Measurements from ENCODE around the gene PLA2G6. TPM values are rescaled to one million over a fixed set of nuclear protein-coding genes. Genes with fewer than 3 reads are reported as not detected.

Gene PLA2G6, protein sequence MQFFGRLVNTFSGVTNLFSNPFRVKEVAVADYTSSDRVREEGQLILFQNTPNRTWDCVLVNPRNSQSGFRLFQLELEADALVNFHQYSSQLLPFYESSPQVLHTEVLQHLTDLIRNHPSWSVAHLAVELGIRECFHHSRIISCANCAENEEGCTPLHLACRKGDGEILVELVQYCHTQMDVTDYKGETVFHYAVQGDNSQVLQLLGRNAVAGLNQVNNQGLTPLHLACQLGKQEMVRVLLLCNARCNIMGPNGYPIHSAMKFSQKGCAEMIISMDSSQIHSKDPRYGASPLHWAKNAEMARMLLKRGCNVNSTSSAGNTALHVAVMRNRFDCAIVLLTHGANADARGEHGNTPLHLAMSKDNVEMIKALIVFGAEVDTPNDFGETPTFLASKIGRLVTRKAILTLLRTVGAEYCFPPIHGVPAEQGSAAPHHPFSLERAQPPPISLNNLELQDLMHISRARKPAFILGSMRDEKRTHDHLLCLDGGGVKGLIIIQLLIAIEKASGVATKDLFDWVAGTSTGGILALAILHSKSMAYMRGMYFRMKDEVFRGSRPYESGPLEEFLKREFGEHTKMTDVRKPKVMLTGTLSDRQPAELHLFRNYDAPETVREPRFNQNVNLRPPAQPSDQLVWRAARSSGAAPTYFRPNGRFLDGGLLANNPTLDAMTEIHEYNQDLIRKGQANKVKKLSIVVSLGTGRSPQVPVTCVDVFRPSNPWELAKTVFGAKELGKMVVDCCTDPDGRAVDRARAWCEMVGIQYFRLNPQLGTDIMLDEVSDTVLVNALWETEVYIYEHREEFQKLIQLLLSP
- 19.4 TPM for polyA plus RNA-seq (2012; ENCODE audit: low read depth, missing spikeins)

DNA sequence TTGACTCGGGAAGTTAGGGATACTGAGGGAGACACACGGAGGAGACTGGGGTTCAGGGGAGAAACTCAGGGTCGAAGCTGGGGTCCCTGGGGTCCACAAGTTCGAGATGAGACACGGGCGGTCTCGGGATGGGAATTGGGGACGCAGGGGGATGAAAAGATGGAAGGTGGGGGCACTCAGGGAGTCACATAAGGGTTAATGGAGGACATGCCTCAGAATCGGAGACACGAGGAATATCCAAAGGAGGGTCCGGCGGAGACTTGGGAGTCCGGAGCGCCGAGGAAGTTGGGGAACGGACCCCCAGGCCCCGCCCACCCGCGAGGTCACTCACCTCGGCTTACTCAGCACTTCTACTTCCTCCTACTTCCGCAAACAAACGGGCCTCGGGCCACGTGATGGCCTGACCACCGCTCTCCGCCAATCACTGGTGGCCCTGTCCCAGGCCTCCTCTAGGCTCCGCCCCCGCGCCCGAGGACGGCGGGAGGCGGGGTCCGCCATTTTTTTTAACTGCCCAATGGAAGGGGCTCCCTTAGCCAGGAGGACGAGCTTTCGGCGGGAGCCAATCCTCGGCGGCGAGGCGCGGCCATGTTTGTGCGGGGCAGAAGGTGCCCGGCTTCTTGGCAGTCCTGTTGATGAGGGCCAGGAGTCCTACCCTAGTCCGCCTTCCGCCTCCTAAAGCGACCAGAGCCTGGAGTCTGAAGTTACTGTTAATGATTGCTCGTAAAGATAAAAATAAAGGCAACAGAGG lies at the start of gene PLA2G6:
TSS of gene PLA2G6 (minus strand) at position 378 of the 748 bp plus-strand sequence. CDS start 12,404 bp downstream, outside the sequence.
- peak; percentile 98 for FAIRE-seq
- DNase-seq (ENCODE audit: insufficient read length, low spot score): peak; percentile 95
- TF ChIP-seq POLR2A (IDR thresholded peaks at IDR 0.05; ENCODE audit: low read depth, low read length) (no peak; the same call in 1 of the 2 replicates), POU2F2 (IDR thresholded peaks at IDR 0.05; ENCODE audit: low read depth, low read length) (0 out of 2 replicates have a peak, but pooled peaks have one; percentile 21), POLR2AphosphoS5 (IDR thresholded peaks at IDR 0.05; ENCODE audit: low read depth, low read length) (no peak)

DNA sequence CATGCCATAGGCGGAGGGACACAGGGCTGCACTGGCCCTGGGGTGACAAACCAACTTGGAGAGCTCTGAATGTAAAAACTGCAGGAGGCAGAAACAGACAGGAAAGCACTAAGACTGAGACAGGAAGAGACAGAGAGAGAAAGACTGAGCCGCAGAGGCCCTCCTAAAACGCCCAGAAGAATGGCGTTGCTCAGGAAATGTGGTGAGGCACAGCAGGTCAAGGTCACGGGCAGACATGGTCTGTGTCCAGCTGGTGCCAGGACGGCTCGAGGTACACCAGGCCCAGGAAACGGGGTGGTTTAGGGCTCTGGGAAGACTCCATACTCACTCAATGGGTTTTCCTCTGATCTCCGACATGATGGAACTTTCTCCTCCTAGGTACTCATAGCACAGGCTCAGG lies 49.3 kb upstream of the PLA2G6 start:
- TF ChIP-seq TAF1 (IDR thresholded peaks at IDR 0.05; ENCODE audit: low read depth, low read length): no peak
- no peak for TF ChIP-seq PAX5 (IDR thresholded peaks at IDR 0.05; ENCODE audit: insufficient read depth, low read length, severe bottlenecking)
- TF ChIP-seq POLR2AphosphoS5 (IDR thresholded peaks at IDR 0.05; ENCODE audit: low read depth, low read length): no peak
- no peak for TF ChIP-seq POLR2A (IDR thresholded peaks at IDR 0.05; ENCODE audit: low read depth, low read length)
- no peak for TF ChIP-seq SPI1 (IDR thresholded peaks at IDR 0.05; ENCODE audit: low read depth, low read length)
- TF ChIP-seq POU2F2 (IDR thresholded peaks at IDR 0.05; ENCODE audit: low read depth, low read length): no peak

DNA sequence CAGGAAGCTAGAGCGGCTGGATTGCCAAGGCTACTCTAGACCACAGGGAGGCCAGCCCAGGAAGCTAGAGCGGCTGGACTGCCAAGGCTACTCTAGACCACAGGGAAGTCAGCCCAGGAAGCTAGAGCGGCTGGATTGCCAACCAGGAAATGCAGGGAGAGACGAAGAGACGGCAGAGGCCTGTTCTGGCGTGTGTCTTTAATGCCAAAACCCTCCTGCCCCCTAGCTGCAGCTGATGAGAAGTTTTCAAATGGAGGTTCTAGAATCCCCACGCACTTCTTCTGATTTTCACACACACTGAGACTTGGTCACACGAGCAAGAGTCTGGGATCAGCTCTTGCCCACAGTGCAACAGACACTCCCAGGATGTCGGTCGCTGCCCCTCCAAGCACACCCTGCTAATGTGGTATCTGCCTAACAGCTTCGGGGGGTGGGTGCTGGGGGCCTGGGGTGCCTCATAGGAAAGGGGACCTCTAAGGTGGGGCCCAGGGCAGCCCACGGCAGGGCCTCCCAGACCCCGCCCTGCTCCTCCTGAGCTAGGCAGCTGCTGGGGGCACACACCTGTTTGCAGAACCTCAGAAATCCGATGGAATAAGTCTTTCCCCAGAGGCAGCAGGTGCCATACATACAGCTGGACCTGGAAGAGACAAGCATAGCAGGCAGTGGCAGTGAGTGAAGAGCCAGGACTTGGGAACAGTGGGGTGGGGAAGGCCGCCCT lies 48.6 kb upstream of the PLA2G6 start:
- DNase-seq (ENCODE audit: insufficient read length, low spot score): peak; percentile 69
- peak; percentile 75 for FAIRE-seq

More for the DNA sequence above, 49.3 kb upstream of the PLA2G6 start:
- no peak for FAIRE-seq
- DNase-seq (ENCODE audit: insufficient read length, low spot score): no peak

DNA sequence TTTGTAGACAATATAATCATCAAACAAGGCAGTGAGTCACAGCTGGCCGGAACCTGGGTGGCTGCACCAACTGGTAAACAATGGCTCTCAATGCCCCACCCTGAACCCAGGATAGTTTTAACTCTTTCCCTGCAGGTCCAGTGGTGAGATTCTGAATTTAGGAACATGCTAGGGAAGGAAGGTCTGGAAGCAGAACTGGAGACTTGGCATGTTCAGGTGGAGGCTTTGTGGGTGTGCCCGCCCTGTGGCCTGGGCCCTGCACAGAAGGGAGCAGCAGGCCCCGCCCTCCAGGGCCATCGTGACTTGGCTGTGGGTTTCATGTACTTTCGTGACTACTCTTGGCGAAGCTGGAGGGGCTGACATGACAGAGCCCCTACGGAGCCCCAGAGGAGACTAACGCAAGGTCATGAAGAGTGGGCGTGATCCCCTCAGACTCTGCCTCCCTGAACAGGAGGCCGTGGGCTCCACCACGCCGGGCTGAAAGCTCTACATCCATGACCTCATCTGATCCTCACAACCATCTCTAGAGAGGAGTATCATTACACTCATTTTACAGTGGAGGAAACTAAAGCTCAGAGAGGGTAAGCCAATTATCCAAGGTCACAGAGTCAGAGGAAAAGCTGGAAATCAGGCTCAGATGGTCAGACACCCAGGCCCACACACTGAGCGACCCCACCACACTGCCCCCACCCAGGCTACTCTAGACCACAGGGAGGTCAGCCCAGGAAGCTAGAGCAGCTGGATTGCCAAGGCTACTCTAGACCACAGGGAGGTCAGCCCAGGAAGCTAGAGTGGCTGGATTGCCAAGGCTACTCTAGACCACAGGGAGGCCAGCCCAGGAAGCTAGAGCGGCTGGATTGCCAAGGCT lies 47.5 kb upstream of the PLA2G6 start:
- TF ChIP-seq POU2F2 (IDR thresholded peaks at IDR 0.05; ENCODE audit: low read depth, low read length) (0 out of 2 replicates have a peak, but pooled peaks have one; percentile 13), POLR2A (IDR thresholded peaks at IDR 0.05; ENCODE audit: low read depth, low read length) (no peak)
- no peak for DNase-seq (ENCODE audit: insufficient read length, low spot score)
- no peak for FAIRE-seq

More for the DNA sequence above, 48.6 kb upstream of the PLA2G6 start:
- TF ChIP-seq PAX5 (IDR thresholded peaks at IDR 0.05; ENCODE audit: insufficient read depth, low read length, severe bottlenecking) (no peak), POLR2A (IDR thresholded peaks at IDR 0.05; ENCODE audit: low read depth, low read length) (no peak), TAF1 (IDR thresholded peaks at IDR 0.05; ENCODE audit: low read depth, low read length) (no peak), POU2F2 (IDR thresholded peaks at IDR 0.05; ENCODE audit: low read depth, low read length) (no peak), POLR2AphosphoS5 (IDR thresholded peaks at IDR 0.05; ENCODE audit: low read depth, low read length) (no peak), SPI1 (IDR thresholded peaks at IDR 0.05; ENCODE audit: low read depth, low read length) (no peak)

DNA sequence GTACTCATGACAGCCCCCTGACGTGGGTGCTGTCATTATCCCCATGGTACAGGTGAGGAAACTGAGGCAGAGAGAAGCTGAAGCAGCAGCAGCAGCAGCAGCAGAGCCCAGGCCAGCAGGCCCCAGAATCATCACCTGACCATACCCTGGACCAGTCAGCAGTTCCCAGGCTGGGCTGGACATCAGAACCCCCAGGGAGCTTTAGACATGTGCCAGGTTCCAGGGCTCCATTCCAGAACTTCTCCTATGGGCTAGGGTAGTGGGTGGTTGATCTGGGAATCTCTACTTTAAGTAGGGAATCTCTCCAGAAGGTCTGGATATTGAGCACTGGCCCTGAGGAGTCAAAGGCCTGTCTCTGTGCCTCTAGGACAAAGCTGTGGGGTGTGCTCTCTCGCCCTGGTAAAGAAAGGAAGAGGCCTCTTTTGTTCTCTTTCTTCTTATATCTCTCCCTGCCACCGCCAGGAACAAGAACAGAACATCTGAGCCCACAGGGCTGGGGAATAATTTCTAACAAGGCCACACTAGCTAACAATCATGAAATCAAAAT lies 46.8 kb upstream of the PLA2G6 start:
- FAIRE-seq (no peak), DNase-seq (ENCODE audit: insufficient read length, low spot score) (no peak)

DNA sequence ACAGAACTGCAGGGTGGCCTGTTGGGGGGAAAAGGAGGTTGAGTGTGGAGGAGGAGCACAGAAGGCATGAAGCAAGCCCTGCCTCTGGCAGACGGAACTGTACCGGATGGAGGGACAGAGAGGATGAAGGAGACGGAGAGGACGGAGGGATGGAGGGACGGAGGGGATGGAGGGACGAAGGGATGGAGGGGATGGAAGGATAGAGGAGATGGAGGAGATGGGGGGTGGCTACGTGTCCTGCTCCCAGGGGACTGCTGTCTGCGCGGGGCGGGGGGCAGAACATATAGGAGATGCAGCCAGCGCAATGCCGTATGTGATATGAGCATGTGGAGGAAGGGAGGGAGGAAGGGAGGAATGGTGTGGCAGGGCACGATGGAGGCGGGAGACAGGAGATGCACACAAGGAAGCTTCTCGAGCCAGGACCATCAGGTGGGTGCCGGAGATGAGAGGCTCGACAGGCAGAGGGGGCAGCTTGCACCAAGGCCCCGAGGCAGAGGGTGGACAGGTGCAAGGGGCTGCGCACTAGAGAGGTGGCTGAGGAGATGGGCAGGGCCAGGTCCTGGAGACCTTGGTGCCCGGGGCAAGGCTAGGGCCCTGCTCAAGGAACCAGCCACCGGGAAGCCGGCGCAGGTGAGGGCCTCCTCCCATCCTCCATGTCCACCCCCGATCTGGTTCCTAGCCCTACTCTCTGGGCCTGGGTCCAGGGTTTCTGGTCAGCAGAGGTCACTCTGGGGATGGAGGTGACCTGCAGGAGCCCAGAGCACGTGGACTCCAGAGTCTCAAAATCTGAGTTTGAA lies 45.4 kb upstream of the PLA2G6 start:
- no peak for FAIRE-seq
- TF ChIP-seq SPI1 (IDR thresholded peaks at IDR 0.05; ENCODE audit: low read depth, low read length): no peak
- TF ChIP-seq POU2F2 (IDR thresholded peaks at IDR 0.05; ENCODE audit: low read depth, low read length): no peak
- TF ChIP-seq TAF1 (IDR thresholded peaks at IDR 0.05; ENCODE audit: low read depth, low read length): no peak
- no peak for TF ChIP-seq POLR2AphosphoS5 (IDR thresholded peaks at IDR 0.05; ENCODE audit: low read depth, low read length)
- TF ChIP-seq POLR2A (IDR thresholded peaks at IDR 0.05; ENCODE audit: low read depth, low read length): no peak
- no peak for TF ChIP-seq PAX5 (IDR thresholded peaks at IDR 0.05; ENCODE audit: insufficient read depth, low read length, severe bottlenecking)

More for the DNA sequence above, 46.8 kb upstream of the PLA2G6 start:
- no peak for TF ChIP-seq PAX5 (IDR thresholded peaks at IDR 0.05; ENCODE audit: insufficient read depth, low read length, severe bottlenecking)
- no peak for TF ChIP-seq POLR2AphosphoS5 (IDR thresholded peaks at IDR 0.05; ENCODE audit: low read depth, low read length)
- no peak for TF ChIP-seq SPI1 (IDR thresholded peaks at IDR 0.05; ENCODE audit: low read depth, low read length)
- no peak for TF ChIP-seq TAF1 (IDR thresholded peaks at IDR 0.05; ENCODE audit: low read depth, low read length)
- no peak for TF ChIP-seq POU2F2 (IDR thresholded peaks at IDR 0.05; ENCODE audit: low read depth, low read length)
- TF ChIP-seq POLR2A (IDR thresholded peaks at IDR 0.05; ENCODE audit: low read depth, low read length): no peak

DNA sequence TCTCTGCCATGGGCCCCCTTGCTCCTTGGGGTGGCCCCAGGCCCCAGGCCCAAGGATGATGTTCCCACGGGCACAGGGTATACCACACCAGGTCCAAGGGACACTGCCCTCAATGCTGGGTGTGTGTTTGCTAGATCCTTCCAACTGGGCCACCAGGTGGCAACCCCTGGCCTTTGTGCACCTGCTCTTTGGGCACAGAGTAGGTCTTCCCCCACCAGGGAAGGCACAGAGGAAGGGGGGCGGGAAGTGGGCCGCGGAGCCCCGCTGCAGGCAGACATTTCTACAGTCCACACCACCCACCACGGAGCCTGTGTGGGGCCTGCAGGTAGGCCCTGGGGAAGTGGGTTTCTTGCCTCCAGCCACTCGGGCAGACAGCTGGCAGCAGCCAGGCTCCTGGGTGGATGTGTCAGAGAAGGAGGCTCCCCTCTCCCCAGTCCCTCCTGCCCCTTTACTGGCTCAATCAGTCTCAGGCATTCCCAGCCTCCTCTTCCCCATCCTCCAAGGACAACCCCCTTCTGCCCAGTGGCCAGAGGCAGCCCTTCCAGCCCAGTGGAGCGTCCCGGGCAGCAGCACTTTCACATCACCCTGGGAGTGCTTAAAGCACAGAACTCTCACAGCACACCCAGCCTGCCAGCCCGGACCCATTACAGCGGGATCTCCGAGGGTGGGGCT lies 41.8 kb upstream of the PLA2G6 start:
- FAIRE-seq (no peak), DNase-seq (ENCODE audit: insufficient read length, low spot score) (no peak)
- TF ChIP-seq POU2F2 (IDR thresholded peaks at IDR 0.05; ENCODE audit: low read depth, low read length) (no peak), TAF1 (IDR thresholded peaks at IDR 0.05; ENCODE audit: low read depth, low read length) (no peak)

More for the DNA sequence above, 45.4 kb upstream of the PLA2G6 start:
- no peak for DNase-seq (ENCODE audit: insufficient read length, low spot score)
